Osteoblast (primary cell): ENCODE measurements around the gene GGT1. TPM values are rescaled to one million over a fixed set of nuclear protein-coding genes. Genes with fewer than 3 reads are reported as not detected.

Experiments
- DNase-seq: peaks from one replicate; pipeline ENCODE4 v3.0.0; 2011; ENCODE audit warnings: low spot score, mixed read lengths; ENCODE audit not compliant: insufficient read length; ENCODE audit errors: missing footprints
- H2AFZ ChIP-seq: 2 replicates; pipeline ENCODE4 v1.6.0; 2011; ENCODE audit warnings: mild to moderate bottlenecking, low read length
- H3K27ac ChIP-seq: 2 replicates; pipeline ENCODE4 v1.5.1; 2011; ENCODE audit warnings: mild to moderate bottlenecking, low read depth, low read length, moderate library complexity
- H3K27me3 ChIP-seq: 2 replicates; pipeline ENCODE4 v1.6.0; 2012; ENCODE audit warnings: mild to moderate bottlenecking, control low read depth, inconsistent platforms, low read length, moderate library complexity; ENCODE audit not compliant: insufficient read depth
- H3K36me3 ChIP-seq: 2 replicates; pipeline ENCODE4 v1.5.1; 2011; ENCODE audit warnings: mild to moderate bottlenecking, low read length, control low read depth, moderate library complexity; ENCODE audit not compliant: insufficient read depth
- H3K4me1 ChIP-seq: 2 replicates; pipeline ENCODE4 v1.5.1; 2011; ENCODE audit warnings: mild to moderate bottlenecking, low read length, control low read depth, moderate library complexity; ENCODE audit not compliant: insufficient read depth
- H3K4me2 ChIP-seq: 2 replicates; pipeline ENCODE4 v1.6.0; 2011; ENCODE audit warnings: mild to moderate bottlenecking, low read length; ENCODE audit not compliant: insufficient read depth
- H3K4me3 ChIP-seq: fragments of 200-600 bp; sonication (generic); 3 replicates; pipeline ENCODE4 v1.5.1; 2012; ENCODE audit warnings: mild to moderate bottlenecking, low read length, inconsistent platforms; ENCODE audit not compliant: insufficient read depth
- H3K79me2 ChIP-seq: 2 replicates; pipeline ENCODE4 v1.6.0; 2012; ENCODE audit warnings: mild to moderate bottlenecking, low read length, control low read depth, inconsistent platforms; ENCODE audit not compliant: insufficient read depth
- H3K9me3 ChIP-seq: 2 replicates; pipeline ENCODE4 v1.5.1; 2011; ENCODE audit warnings: low read depth, low read length, control low read depth
- H4K20me1 ChIP-seq: 2 replicates; pipeline ENCODE4 v1.6.0; 2012; ENCODE audit warnings: mild to moderate bottlenecking, low read length, control low read depth; ENCODE audit not compliant: insufficient read depth
- total RNA-seq: library from RNA; depleted of rRNA; stranded (reverse); fragments of >200 nt; gene quantifications from 2 replicates; pipeline ENCODE4 v1.2.3, GENCODE V29; 2012
- TF ChIP-seq, protein P1 (sequence below): IDR thresholded peaks from 2 replicates; pipeline ENCODE4 v1.5.1; 2011; ENCODE audit warnings: mild to moderate bottlenecking, low read depth, low read length, moderate library complexity; ENCODE audit errors: extremely low read depth

The GGT1 gene
- total RNA-seq, 1 donor: 0.36 TPM

DNA sequence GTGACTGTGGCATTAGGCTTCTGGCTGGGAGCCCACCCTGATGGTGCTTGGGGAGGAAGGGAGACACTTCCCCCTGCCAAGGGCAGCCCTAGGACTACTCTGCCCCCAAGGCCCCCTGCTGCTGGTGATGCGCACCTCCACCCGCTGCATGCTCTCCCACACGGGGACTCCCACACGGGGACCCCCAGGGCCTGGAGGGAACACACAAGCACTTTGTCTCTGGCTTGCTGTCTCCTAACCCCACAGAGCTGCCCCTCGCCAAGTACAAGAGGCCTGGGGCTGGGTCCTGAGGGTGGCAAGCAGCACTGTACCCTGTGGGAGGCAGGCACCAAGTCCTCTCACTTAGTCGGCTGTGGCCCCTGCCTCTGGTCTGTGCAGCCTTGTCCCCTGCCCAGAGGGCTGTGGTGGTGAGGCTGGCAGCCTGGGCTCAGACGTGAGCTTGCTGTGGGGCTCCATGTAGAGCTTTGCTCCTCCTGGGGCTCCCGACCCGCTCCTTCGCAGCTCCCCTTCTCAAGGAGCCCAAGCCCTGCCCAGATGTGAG lies 18.1 kb upstream of the GGT1 start:
- Histone ChIP-seq H3K4me2 (no peak overlapping the region), H3K27me3 (no peaks in the 10 kb centered on the region), H3K9me3 (no peaks in the 10 kb centered on the region), H4K20me1 (no peaks in the 10 kb centered on the region), H2AFZ (no peak overlapping the region), H3K79me2 (no peaks in the 10 kb centered on the region), H3K4me1 (peaks cover 13% of the 10 kb centered on the region), H3K36me3 (no peaks in the 10 kb centered on the region), H3K27ac (no peak overlapping the region), H3K4me3 (no peak overlapping the region)
- TF ChIP-seq, protein P1, sequence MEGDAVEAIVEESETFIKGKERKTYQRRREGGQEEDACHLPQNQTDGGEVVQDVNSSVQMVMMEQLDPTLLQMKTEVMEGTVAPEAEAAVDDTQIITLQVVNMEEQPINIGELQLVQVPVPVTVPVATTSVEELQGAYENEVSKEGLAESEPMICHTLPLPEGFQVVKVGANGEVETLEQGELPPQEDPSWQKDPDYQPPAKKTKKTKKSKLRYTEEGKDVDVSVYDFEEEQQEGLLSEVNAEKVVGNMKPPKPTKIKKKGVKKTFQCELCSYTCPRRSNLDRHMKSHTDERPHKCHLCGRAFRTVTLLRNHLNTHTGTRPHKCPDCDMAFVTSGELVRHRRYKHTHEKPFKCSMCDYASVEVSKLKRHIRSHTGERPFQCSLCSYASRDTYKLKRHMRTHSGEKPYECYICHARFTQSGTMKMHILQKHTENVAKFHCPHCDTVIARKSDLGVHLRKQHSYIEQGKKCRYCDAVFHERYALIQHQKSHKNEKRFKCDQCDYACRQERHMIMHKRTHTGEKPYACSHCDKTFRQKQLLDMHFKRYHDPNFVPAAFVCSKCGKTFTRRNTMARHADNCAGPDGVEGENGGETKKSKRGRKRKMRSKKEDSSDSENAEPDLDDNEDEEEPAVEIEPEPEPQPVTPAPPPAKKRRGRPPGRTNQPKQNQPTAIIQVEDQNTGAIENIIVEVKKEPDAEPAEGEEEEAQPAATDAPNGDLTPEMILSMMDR: no peak
- DNase-seq: no peak

DNA sequence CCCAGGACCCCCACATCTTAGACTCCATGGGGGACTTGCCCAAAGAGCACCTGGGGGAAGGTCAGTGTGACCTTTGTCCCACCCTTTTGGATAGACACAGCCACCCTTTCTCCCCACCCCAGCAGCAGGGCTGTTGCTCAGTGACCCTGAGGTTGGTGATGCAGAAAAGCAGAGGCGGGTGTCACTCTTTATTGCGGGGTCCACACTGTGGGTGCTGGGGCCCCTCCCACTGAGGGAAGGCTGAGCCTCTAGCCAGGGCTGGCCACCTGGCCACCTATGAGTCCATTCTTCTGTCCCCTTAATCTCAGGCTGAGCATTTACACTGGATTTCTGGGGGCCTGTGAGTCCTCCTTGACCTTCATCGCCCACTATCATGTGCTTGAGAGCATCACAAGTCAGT lies 17.5 kb upstream of the GGT1 start:
- peak; percentile 55 for DNase-seq
- H2AFZ ChIP-seq: no peak overlapping the region
- no peak overlapping the region for H3K27ac ChIP-seq
- H3K4me1 ChIP-seq: peaks cover 10% of the 10 kb centered on the region
- no peak overlapping the region for H3K4me3 ChIP-seq
- no peaks in the 10 kb centered on the region for H4K20me1 ChIP-seq
- no peaks in the 10 kb centered on the region for H3K36me3 ChIP-seq
- no peaks in the 10 kb centered on the region for H3K9me3 ChIP-seq
- no peak overlapping the region for H3K4me2 ChIP-seq
- H3K79me2 ChIP-seq: no peaks in the 10 kb centered on the region
- TF ChIP-seq, protein P1: no peak
- H3K27me3 ChIP-seq: no peaks in the 10 kb centered on the region

DNA sequence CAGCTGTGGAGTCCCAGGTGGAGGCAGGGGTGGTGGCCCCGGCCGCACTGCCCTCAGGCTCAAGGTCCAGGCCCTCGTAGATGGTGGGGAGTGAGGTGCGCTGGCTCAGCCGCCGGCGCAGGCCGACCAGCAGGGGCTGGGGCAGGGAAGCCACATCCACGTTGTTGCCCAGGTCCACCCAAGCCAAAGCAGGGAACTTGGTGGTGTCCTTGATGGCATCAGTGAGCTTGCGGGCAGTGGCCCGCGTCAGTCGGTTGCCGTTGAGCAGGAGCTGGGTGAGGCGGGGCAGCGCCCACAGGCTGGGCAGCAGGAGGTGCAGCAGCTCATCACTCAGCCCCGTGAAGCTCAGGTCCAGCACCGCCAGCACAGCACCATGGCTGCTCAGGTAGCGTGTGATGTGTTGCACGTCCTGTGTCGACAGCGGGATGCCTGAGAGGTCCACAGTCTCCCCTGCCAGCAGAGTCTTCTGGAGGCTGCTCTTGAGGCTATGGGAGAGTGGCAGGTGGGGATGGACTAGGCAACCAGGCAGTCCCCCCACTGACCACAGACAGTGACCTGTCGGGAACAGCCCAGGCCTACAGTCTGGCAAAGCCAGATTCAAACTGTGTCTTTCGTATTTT lies 17.0 kb upstream of the GGT1 start:
- Histone ChIP-seq H2AFZ (no peak overlapping the region), H3K79me2 (no peaks in the 10 kb centered on the region), H3K9me3 (no peaks in the 10 kb centered on the region), H3K4me2 (no peak overlapping the region), H3K4me3 (no peak overlapping the region), H3K27ac (no peak overlapping the region), H3K27me3 (no peaks in the 10 kb centered on the region), H4K20me1 (no peaks in the 10 kb centered on the region), H3K36me3 (no peaks in the 10 kb centered on the region), H3K4me1 (peaks cover 7% of the 10 kb centered on the region)
- TF ChIP-seq, protein P1: no peak
- DNase-seq: peak; percentile 56

DNA sequence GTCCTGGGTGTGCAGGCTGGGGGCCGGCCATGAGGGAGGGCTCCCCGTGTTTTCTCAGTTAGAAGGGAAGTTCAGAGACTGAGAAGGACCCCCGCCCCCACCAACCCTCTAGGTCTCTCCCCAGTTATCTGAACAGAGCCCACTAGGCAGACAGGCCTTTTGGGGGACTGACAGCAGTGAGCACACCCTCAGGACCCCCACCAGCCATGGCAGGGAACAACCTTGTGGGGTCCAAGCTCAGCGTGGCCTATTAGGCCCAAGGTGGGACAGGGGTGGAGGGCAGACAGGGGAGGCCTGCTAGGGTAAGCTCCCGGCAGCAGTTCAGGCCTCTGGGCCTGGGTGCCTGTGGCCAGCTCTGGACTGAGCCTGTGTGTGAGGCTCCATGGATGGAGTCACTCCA lies 15.7 kb upstream of the GGT1 start:
- no peak overlapping the region for H3K4me3 ChIP-seq
- no peak overlapping the region for H3K27ac ChIP-seq
- no peaks in the 10 kb centered on the region for H3K79me2 ChIP-seq
- no peak overlapping the region for H3K4me2 ChIP-seq
- no peaks in the 10 kb centered on the region for H3K36me3 ChIP-seq
- no peaks in the 10 kb centered on the region for H4K20me1 ChIP-seq
- TF ChIP-seq, protein P1: no peak
- H3K4me1 ChIP-seq: peaks cover 7% of the 10 kb centered on the region
- H3K9me3 ChIP-seq: no peaks in the 10 kb centered on the region
- DNase-seq: no peak
- no peaks in the 10 kb centered on the region for H3K27me3 ChIP-seq
- no peak overlapping the region for H2AFZ ChIP-seq
